OCI-LY3 (cell line): ENCODE results near the gene FAM13C.

ENCODE experiments used
- CTCF ChIP-seq: fragments of 200-600, 300-600 bp; sonication (generic); IDR thresholded peaks from 2 replicates; pipeline ENCODE4 v1.5.1; 2014; ENCODE audit warnings: antibody characterized with exemption, low read length, low read depth
- EZH2phosphoT487 ChIP-seq: fragments of 200-600 bp; shearing (Covaris generic); IDR thresholded peaks from 2 replicates; pipeline ENCODE4 v1.6.1; 2018; ENCODE audit warnings: antibody characterized with exemption, mixed run types, low read depth

GRCh38 chr10:59331661-59332060, 30.7 kb downstream of the FAM13C start:
- TF ChIP-seq EZH2phosphoT487 (no peak), CTCF (no peak)
